OCI-LY7 (cell line): Measurements from ENCODE around the gene TMPRSS9. TPM values are rescaled to one million over a fixed set of nuclear protein-coding genes. Genes with fewer than 3 reads are reported as not detected.
A peak's percentile ranks its signal among the peaks of the same experiment; 100 is the strongest.

Experiments used
- BruUV-seq: library from RNA; stranded (reverse); fragments of 400-500 nt; replicated peaks from 2 replicates; lab custom pipeline; 2021; lab: Mats Ljungman, UMichigan
- CTCF ChIA-PET: fragments of 300-600 bp; sonication (Branson Sonifier 250); formaldehyde crosslinking; loops from one replicate; lab custom pipeline; 2022; ENCODE audit warnings: antibody characterized with exemption; ENCODE audit not compliant: unreplicated experiment; lab: Charles Lee
- POLR2A ChIA-PET: fragments of 300-600 bp; sonication (Branson Sonifier 250); formaldehyde crosslinking; loops from one replicate; lab custom pipeline; 2022; ENCODE audit warnings: antibody characterized with exemption; lab: Charles Lee
- DNase-seq: peaks from one replicate; pipeline ENCODE4 v3.0.0-alpha.2; 2015; ENCODE audit warnings: low spot score
- H2AFZ ChIP-seq: fragments of 200-600 bp; sonication (generic), shearing (Covaris generic); 2 replicates; pipeline ENCODE4 v1.6.1; 2014; ENCODE audit warnings: mild to moderate bottlenecking, antibody characterized with exemption, low read length, moderate library complexity
- H3K27ac ChIP-seq: fragments of 200-600 bp; sonication (generic); 2 replicates; pipeline ENCODE4 v1.5.1; 2014; ENCODE audit warnings: mixed run types, low read depth, mild to moderate bottlenecking, moderate library complexity, low read length, inconsistent platforms; ENCODE audit not compliant: poor library complexity, severe bottlenecking
- H3K36me3 ChIP-seq: fragments of 200-600 bp; sonication (generic); 2 replicates; pipeline ENCODE4 v1.6.1; 2014; ENCODE audit warnings: mild to moderate bottlenecking, antibody characterized with exemption, low read length, moderate library complexity, mixed read lengths; ENCODE audit not compliant: insufficient read depth
- H3K4me1 ChIP-seq: fragments of 200-600 bp; sonication (generic); 2 replicates; pipeline ENCODE4 v1.5.1; 2014; ENCODE audit warnings: mild to moderate bottlenecking, low read length; ENCODE audit not compliant: insufficient read depth, poor library complexity, severe bottlenecking
- H3K4me2 ChIP-seq: fragments of 200-600 bp; sonication (generic); 2 replicates; pipeline ENCODE4 v1.6.1; 2014; ENCODE audit warnings: mild to moderate bottlenecking, low read length
- H3K4me3 ChIP-seq: fragments of 200-600 bp; sonication (generic); 2 replicates; pipeline ENCODE4 v1.5.1; 2014; ENCODE audit warnings: mild to moderate bottlenecking, low read depth, low read length; ENCODE audit not compliant: poor library complexity, severe bottlenecking
- H3K79me2 ChIP-seq: fragments of 200-600 bp; sonication (generic); 2 replicates; pipeline ENCODE4 v1.6.1; 2016; ENCODE audit warnings: low read depth, mild to moderate bottlenecking, low read length, moderate library complexity, mixed read lengths; ENCODE audit not compliant: insufficient read depth
- H3K9me2 ChIP-seq: fragments of 200-600 bp; sonication (generic); 2 replicates; pipeline ENCODE4 v1.6.1; 2016; ENCODE audit warnings: mild to moderate bottlenecking, low read length, mixed read lengths; ENCODE audit not compliant: insufficient read depth
- H3K9me3 ChIP-seq: fragments of 200-600 bp; sonication (generic); 2 replicates; pipeline ENCODE4 v1.6.1; 2014; ENCODE audit warnings: mild to moderate bottlenecking, mixed run types, low read length, mixed read lengths
- H4K20me1 ChIP-seq: fragments of 200-600 bp; sonication (generic); 2 replicates; pipeline ENCODE4 v1.6.1; 2014; ENCODE audit warnings: mild to moderate bottlenecking, antibody characterized with exemption, low read length, moderate library complexity, mixed read lengths; ENCODE audit not compliant: insufficient read depth
- CTCF ChIP-seq: fragments of 200-600 bp; sonication (generic); conservative IDR thresholded peaks from 2 replicates; pipeline ENCODE4 v1.5.1; 2014; ENCODE audit warnings: mild to moderate bottlenecking, antibody characterized with exemption, low read length, moderate library complexity, mixed read lengths
- EZH2phosphoT487 ChIP-seq: fragments of 200-600 bp; sonication (generic); IDR thresholded peaks from 2 replicates; pipeline ENCODE4 v1.6.1; 2018; ENCODE audit warnings: low read depth, borderline replicate concordance, mild to moderate bottlenecking, mixed run types, antibody characterized with exemption, low read length, moderate library complexity, mixed read lengths
- intact Hi-C: fragments of 100-400 bp; cut with micrococcal nuclease; formaldehyde crosslinking; loops from one replicate; pipeline ENCODE4 v1.10.0; 2022; ENCODE audit not compliant: unreplicated experiment
- total RNA-seq, 2 experiments: library from RNA; depleted of rRNA in 1 of 2; stranded (reverse); fragments of >200 nt in 1 of 2; shearing (Covaris generic) in 1 of 2; gene quantifications; 2 replicates each; pipeline ENCODE4 v1.2.3, GENCODE V29; 2014 to 2022

Gene TMPRSS9
- total RNA-seq, 2 experiments from 2014 or later, result 0.44 TPM; not detected in 1

- Histone ChIP-seq H4K20me1 (peaks cover 17% of the 10 kb centered on the region), H3K4me3 (peak overlapping the region; percentile 99), H3K4me1 (peaks cover 30% of the 10 kb centered on the region), H2AFZ (no peak overlapping the region), H3K27ac (peak overlapping the region; percentile 64), H3K4me2 (peak overlapping the region; percentile 99), H3K36me3 (peaks cover 43% of the 10 kb centered on the region), H3K79me2 (peaks cover 64% of the 10 kb centered on the region), H3K9me3 (no peaks in the 10 kb centered on the region), H3K9me2 (no peaks in the 10 kb centered on the region)
- no peak for DNase-seq
- TF ChIP-seq CTCF (no peak), EZH2phosphoT487 (no peak)
- CTCF ChIA-PET, result no interaction called here
- BruUV-seq, result no TSS peak
- intact Hi-C loops, result no loop called here
- POLR2A ChIA-PET, result interaction anchor here (0.9 kb wide), 1 partner anchor 165 kb away, joined by 3 read pairs; no protein-coding TSS in a partner anchor
These were observed 95.1 kb downstream of the TMPRSS9 start for GRCh38 chr19:2454962-2455850.

- peaks cover 17% of the 10 kb centered on the region for H4K20me1 ChIP-seq
- no TSS peak for BruUV-seq
- H3K79me2 ChIP-seq, result peaks cover 56% of the 10 kb centered on the region
- TF ChIP-seq CTCF (no peak), EZH2phosphoT487 (no peak)
- no peaks in the 10 kb centered on the region for H3K9me3 ChIP-seq
- ChIA-PET CTCF (no interaction called here), POLR2A (no interaction called here)
- H3K4me3 ChIP-seq, result peak overlapping the region; percentile 99
- H3K36me3 ChIP-seq, result peaks cover 35% of the 10 kb centered on the region
- H3K9me2 ChIP-seq, result no peaks in the 10 kb centered on the region
- no peak overlapping the region for H2AFZ ChIP-seq
- peak overlapping the region; percentile 64 for H3K27ac ChIP-seq
- peak overlapping the region; percentile 99 for H3K4me2 ChIP-seq
- intact Hi-C loops, result no loop called here
- peaks cover 32% of the 10 kb centered on the region for H3K4me1 ChIP-seq
- DNase-seq, result peak; percentile 47
These were observed 95.9 kb downstream of the TMPRSS9 start for GRCh38 chr19:2455851-2456570.
